Measurements from ENCODE around the gene GPR63. TPM values are rescaled to one million over a fixed set of nuclear protein-coding genes. Genes with fewer than 3 reads are reported as not detected.

GPR63 gene
- total and polyA plus RNA-seq, 4 donors, result 0.14 to 2.0 (median 0.37) TPM

DNA sequence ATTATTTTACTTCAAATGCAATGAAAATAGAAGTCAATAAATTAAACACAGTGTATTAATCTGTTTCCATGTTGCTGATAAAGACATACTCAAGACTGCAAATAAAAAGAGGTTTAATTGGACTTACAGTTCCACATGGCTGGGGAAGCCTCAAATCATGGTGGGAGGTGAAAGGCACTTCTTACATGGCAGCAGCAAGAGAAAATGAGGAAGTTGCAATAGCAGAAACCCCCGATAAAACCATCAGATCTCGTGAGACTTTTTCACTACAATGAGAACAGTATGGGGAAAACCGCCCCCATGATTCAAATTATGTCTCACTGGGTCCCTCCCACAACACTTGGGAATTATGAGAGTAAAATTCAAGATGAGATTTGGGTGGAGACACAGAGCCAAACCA, 82.2 kb downstream of the GPR63 start:
- WGBS, 2 donors, result 75 to 86% methylated on average over 3 of the region's 3 CpGs
- no peak overlapping the region for H3K9ac ChIP-seq (ENCODE audit: insufficient read depth in 1 of 2, low read length in 2 of 2)
- DNase-seq, result no peak
- no peak for ATAC-seq (ENCODE audit: insufficient read depth, low FRiP score)
- H3K9me3 ChIP-seq (ENCODE audit: control insufficient read depth in 4 of 4, insufficient read depth in 3 of 4, low read length in 3 of 4), result no peaks in the 10 kb centered on the region
- no peaks in the 10 kb centered on the region for H3K4me1 ChIP-seq (ENCODE audit: control insufficient read depth in 5 of 5, insufficient read depth in 5 of 5, low read length in 5 of 5)
- no peak overlapping the region for H3K27ac ChIP-seq (ENCODE audit: low read depth in 1 of 2, low read length in 1 of 2)
- H3K36me3 ChIP-seq (ENCODE audit: control insufficient read depth in 4 of 4, insufficient read depth in 4 of 4, low read length in 4 of 4), result no peaks in the 10 kb centered on the region
- TF ChIP-seq, protein P1, sequence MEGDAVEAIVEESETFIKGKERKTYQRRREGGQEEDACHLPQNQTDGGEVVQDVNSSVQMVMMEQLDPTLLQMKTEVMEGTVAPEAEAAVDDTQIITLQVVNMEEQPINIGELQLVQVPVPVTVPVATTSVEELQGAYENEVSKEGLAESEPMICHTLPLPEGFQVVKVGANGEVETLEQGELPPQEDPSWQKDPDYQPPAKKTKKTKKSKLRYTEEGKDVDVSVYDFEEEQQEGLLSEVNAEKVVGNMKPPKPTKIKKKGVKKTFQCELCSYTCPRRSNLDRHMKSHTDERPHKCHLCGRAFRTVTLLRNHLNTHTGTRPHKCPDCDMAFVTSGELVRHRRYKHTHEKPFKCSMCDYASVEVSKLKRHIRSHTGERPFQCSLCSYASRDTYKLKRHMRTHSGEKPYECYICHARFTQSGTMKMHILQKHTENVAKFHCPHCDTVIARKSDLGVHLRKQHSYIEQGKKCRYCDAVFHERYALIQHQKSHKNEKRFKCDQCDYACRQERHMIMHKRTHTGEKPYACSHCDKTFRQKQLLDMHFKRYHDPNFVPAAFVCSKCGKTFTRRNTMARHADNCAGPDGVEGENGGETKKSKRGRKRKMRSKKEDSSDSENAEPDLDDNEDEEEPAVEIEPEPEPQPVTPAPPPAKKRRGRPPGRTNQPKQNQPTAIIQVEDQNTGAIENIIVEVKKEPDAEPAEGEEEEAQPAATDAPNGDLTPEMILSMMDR (IDR thresholded peaks at IDR 0.05; ENCODE audit: control extremely low read depth, extremely low read depth), result no peak
- H3K27me3 ChIP-seq (ENCODE audit: control insufficient read depth in 3 of 3, insufficient read depth in 3 of 3, low read length in 2 of 3), result no peaks in the 10 kb centered on the region
- H3K4me3 ChIP-seq, result no peak overlapping the region

DNA sequence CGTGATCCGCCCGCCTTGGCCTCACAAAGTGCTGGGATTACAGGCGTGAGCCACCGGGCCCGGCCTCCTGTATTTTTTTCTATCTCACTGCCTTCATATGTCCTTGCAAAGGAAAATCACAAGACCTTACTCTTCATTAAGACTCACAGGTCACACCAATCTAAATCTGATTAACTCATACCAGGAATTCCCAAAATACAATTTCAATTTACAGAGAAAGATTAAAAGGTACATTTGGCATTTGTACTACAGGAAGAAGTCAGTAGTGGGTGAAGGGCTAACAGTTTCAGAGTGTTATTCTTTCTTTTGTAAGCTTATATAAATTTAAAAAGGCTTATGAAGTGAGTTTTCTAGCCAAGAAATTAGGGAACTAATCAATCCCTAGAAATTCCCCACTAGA, 87.4 kb downstream of the GPR63 start:
- ATAC-seq (ENCODE audit: insufficient read depth, low FRiP score) (no peak), DNase-seq (no peak)
- no peaks in the 10 kb centered on the region for H3K9me3 ChIP-seq (ENCODE audit: control insufficient read depth in 4 of 4, insufficient read depth in 3 of 4, low read length in 3 of 4)
- no peaks in the 10 kb centered on the region for H3K4me1 ChIP-seq (ENCODE audit: control insufficient read depth in 5 of 5, insufficient read depth in 5 of 5, low read length in 5 of 5)
- no peaks in the 10 kb centered on the region for H3K36me3 ChIP-seq (ENCODE audit: control insufficient read depth in 4 of 4, insufficient read depth in 4 of 4, low read length in 4 of 4)
- H3K27ac ChIP-seq (ENCODE audit: low read depth in 1 of 2, low read length in 1 of 2), result no peak overlapping the region
- H3K9ac ChIP-seq (ENCODE audit: insufficient read depth in 1 of 2, low read length in 2 of 2), result no peak overlapping the region
- WGBS, 2 donors, result 89 to 91% methylated on average over 6 of the region's 6 CpGs
- TF ChIP-seq, protein P1 (IDR thresholded peaks at IDR 0.05; ENCODE audit: control extremely low read depth, extremely low read depth), result no peak
- H3K4me3 ChIP-seq, result no peak overlapping the region
- H3K27me3 ChIP-seq (ENCODE audit: control insufficient read depth in 3 of 3, insufficient read depth in 3 of 3, low read length in 2 of 3), result no peaks in the 10 kb centered on the region

Other genes starting within 250 kb of the GPR63 start
- 10 to 100 TPM in 1 of 2 donors, 1 to 10 TPM in 1; 9.7 to 18.8 TPM for gene NDUFAF4, start 60.4 kb upstream of the GPR63 start, total RNA-seq
- 10 to 100 TPM; 12.9 to 38.7 TPM for gene NDUFAF4, start 60.4 kb upstream of the GPR63 start, polyA plus RNA-seq
- gene KLHL32, start 87.3 kb upstream of the GPR63 start, total RNA-seq, result 1 to 10 TPM; 3.7 to 4.3 TPM
- 1 to 10 TPM in 1 of 2 donors, under 1 TPM in 1; 0.79 to 1.3 TPM for gene KLHL32, start 87.3 kb upstream of the GPR63 start, polyA plus RNA-seq

All from lung (tissue), 12 donors.